Spinal cord (tissue), 10 donors: ENCODE measurements around the gene CBX6. TPM values are rescaled to one million over a fixed set of nuclear protein-coding genes. Genes with fewer than 3 reads are reported as not detected.
A peak's percentile ranks its signal among the peaks of the same experiment; 100 is the strongest.

Experiments
- DNase-seq, 6 donors: peaks; one replicate each; pipeline versions ENCODE4 v3.0.0 to v3.0.0-alpha.2; 2013 to 2015; ENCODE audit warnings: low spot score in 6 of 6, low read depth in 4 of 6
- H3K27ac ChIP-seq: one replicate; pipeline ENCODE4 v1.5.1; 2013; ENCODE audit warnings: low read depth, low read length, control low read depth
- H3K27me3 ChIP-seq: one replicate; pipeline ENCODE4 v1.6.1; 2013; ENCODE audit warnings: low read length; ENCODE audit not compliant: control insufficient read depth, insufficient read depth
- H3K36me3 ChIP-seq: one replicate; pipeline ENCODE4 v1.6.1; 2013; ENCODE audit warnings: low read length; ENCODE audit not compliant: control insufficient read depth, insufficient read depth
- H3K4me1 ChIP-seq: one replicate; pipeline ENCODE4 v1.6.1; 2013; ENCODE audit warnings: low read length; ENCODE audit not compliant: control insufficient read depth, insufficient read depth
- H3K4me3 ChIP-seq: one replicate; pipeline ENCODE4 v1.5.1; 2013; ENCODE audit warnings: low read depth, low read length, control low read depth
- H3K9me3 ChIP-seq: one replicate; pipeline ENCODE4 v1.6.1; 2013; ENCODE audit warnings: low read length; ENCODE audit not compliant: control insufficient read depth, insufficient read depth
- WGBS: methylation state at CpG from one replicate; pipeline ENCODE4 v1.1.5; 2013; ENCODE audit warnings: missing lambda C conversion rate; ENCODE audit not compliant: insufficient coverage; 5-methylcytosine and 5-hydroxymethylcytosine counted together
- polyA plus RNA-seq, 2 donors: library from polyadenylated mRNA; unstranded; fragments of 120-200 nt; gene quantifications; one replicate each; pipeline ENCODE4 v1.2.1, GENCODE V29; 2013; ENCODE audit not compliant: insufficient read length in 2 of 2
- total RNA-seq, 2 donors: library from RNA; depleted of rRNA in 1 of 2; stranded (reverse); fragments of 120-200 nt in 1 of 2; fragments of >200 nt in 1 of 2; gene quantifications; one replicate each; pipeline versions ENCODE4 v1.2.3 to v1.2.4, GENCODE V29; 2013 to 2014
- donor health status: healthy.

Gene CBX6
- total and polyA plus RNA-seq, 4 donors, result 38.3 to 70.0 (median 59.5) TPM

DNA sequence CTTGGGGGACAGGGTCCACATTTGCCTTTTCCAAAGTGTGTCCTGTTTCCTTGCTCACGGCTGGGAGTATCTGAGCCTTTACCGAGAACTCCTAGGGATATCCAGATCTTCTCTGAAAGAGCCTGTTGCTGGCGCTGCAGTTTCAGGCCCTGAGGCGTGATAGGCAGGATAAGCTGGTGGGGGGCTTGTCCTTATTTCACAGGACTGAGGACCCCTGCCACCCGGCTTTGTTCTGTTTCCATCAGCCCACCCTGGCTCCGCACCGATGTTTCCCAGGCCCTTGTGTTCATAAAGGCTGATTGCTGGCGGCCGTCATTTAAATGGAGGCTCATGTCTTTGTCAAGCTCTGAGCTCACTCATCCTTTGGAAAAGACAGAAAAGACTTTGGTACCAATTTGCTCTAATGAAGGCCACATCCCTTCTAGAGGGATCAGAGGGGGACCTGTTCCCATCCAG, 18.8 kb downstream of the CBX6 start:
- peak in 1 of 6 donors; percentile 68 for DNase-seq

DNA sequence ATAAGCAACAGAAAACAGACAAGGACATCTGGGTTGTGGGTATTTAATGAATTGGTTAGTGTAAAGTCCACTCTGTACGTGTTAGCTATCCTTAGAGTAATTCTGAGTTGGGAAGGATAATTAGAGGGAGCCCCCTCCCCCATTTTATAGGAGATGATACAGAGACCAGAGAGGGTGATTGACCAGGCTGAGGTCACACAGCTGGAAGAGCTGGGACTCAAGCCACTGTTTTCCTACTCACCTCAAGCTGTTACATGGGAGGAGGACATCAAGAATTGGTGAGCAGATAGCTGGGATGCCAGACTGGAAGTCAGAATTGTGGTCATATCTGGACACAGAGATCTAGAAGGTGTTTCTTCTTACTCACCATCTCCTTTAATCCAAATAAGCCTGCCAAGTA, 19.5 kb downstream of the CBX6 start:
- Histone ChIP-seq H3K4me1 (peaks cover 10% of the 10 kb centered on the region), H3K9me3 (no peaks in the 10 kb centered on the region), H3K36me3 (no peaks in the 10 kb centered on the region), H3K27ac (no peak overlapping the region), H3K4me3 (no peak overlapping the region), H3K27me3 (no peaks in the 10 kb centered on the region)
- no peak for DNase-seq
- WGBS, result no CpG with 5 or more reads among the region's 1 CpG

More for the DNA sequence above, 18.8 kb downstream of the CBX6 start:
- Histone ChIP-seq H3K9me3 (no peaks in the 10 kb centered on the region), H3K36me3 (no peaks in the 10 kb centered on the region), H3K4me1 (peaks cover 10% of the 10 kb centered on the region), H3K27me3 (no peaks in the 10 kb centered on the region), H3K27ac (no peak overlapping the region), H3K4me3 (no peak overlapping the region)
- 21% methylated on average over 9 of the region's 9 CpGs for WGBS

DNA sequence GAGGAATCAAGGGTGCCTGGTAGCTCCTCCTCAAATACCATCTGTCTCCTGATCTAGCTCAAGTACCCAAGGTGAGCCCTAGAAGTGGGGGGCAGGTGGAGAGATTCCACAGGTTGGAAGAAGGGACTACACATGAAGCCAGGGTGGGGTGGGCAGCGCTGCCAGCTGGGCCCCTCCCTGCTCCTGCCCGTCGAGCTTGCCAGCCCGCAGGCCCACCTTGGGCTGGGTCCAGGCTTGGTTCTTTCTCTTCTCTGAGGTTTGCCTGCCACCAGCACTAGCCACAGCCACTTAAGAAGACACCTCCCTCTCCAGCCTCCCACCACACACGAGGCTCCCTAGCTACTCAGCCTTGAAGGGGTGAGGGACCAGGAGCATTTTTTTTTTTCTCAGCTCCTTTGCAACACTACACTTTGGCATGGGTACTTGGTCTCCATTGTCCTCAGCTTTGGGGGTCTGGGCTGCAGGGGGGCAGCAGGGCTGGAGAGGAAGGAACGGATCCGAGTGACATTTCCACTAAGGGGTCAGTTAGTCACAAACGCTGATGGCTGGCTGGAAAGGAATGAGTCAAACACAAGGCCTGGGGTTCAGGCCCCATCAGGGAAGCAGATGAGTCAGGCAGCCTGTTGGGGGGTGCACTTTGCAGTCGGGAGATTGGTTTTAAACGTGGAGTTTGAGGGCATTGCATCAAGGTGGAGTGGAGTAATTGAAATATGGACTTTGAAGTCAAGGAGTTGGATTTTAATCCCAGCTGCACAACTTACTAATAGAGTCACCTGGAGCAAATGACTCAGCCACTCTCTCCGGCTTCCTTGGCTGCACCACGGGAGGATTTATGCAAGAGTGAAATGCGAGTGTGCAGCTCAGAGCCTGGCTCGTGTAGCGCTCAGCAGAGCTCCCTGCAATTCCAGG, 20.8 kb downstream of the CBX6 start:
- Histone ChIP-seq H3K27ac (no peak overlapping the region), H3K9me3 (no peaks in the 10 kb centered on the region), H3K36me3 (no peaks in the 10 kb centered on the region), H3K27me3 (no peaks in the 10 kb centered on the region), H3K4me3 (no peak overlapping the region), H3K4me1 (peaks cover 10% of the 10 kb centered on the region)
- no peak for DNase-seq
- WGBS, result 59% methylated on average over 12 of the region's 15 CpGs

DNA sequence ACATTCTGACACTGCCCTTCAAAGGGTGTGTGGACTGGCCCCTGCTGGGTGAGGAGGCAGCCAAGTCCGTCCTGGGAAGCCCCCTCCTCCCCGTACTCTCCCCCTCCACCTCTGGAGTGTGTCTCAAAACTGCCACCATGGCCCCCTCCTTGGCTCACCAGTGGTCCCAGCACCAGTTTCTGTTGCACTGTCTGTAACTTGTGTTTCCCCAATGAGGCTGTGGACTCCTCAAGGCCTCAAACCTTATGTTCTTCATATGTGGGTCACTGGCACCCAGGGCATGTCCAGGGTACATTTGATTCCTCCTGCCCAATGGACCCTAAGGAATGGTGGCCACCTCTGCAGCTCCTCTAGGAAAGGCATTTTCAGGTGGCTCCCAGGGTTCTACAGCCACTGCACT, 21.6 kb downstream of the CBX6 start:
- WGBS, result 31% methylated on average over 2 of the region's 2 CpGs
- Histone ChIP-seq H3K9me3 (no peaks in the 10 kb centered on the region), H3K27ac (no peak overlapping the region), H3K4me3 (no peak overlapping the region), H3K36me3 (no peaks in the 10 kb centered on the region), H3K4me1 (peaks cover 10% of the 10 kb centered on the region), H3K27me3 (no peaks in the 10 kb centered on the region)
- no peak for DNase-seq

DNA sequence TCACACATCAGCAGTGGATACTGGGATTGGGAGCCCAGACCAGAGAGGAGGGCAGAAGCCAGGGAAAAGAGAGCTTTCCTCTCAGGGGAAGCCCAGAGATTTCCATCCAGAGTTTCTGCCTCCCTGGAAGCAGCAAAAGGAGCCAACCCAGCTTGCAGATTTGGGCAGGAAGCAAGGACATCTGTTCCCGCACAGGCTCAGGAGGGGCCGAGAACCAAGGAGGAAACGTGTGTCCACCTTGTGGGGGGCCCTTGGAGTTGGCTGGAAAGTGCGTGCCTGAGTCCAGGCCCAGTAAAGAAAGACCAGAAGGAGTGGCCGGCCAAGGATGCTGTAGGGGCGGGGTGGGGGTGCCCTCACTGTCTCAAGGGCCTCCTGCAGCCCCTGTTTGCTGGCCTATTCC, 22.2 kb downstream of the CBX6 start:
- H3K4me3 ChIP-seq, result no peak overlapping the region
- 54% methylated on average over 6 of the region's 6 CpGs for WGBS
- DNase-seq, result no peak
- no peak overlapping the region for H3K27ac ChIP-seq
- H3K36me3 ChIP-seq, result no peaks in the 10 kb centered on the region
- H3K27me3 ChIP-seq, result no peaks in the 10 kb centered on the region
- H3K9me3 ChIP-seq, result no peaks in the 10 kb centered on the region
- peaks cover 11% of the 10 kb centered on the region for H3K4me1 ChIP-seq

DNA sequence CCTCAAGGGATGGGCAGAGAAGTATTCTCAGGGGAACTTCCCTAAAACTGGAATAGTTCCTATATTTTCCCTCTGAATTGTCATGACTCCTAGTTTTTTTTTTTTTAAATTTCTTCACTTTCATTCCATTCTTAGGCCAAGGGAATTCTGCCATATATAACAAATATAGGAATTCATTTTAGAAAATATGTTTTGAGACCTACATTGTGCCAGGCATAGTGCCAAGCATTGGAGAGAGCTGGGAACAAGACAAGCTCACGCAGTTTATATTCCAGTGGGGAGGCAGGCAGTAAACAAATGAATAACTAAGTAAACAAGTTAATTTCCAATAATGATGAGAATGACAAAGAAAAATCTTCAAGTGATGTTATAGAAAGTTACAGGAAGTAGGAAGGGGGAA, 25.6 kb downstream of the CBX6 start:
- Histone ChIP-seq H3K9me3 (no peaks in the 10 kb centered on the region), H3K4me3 (no peak overlapping the region), H3K36me3 (peaks cover 2% of the 10 kb centered on the region), H3K4me1 (peaks cover 23% of the 10 kb centered on the region), H3K27ac (no peak overlapping the region), H3K27me3 (peaks cover 11% of the 10 kb centered on the region)
- DNase-seq, result peak in 1 of 6 donors; percentile 77
- no CpG with 5 or more reads among the region's 1 CpG for WGBS

DNA sequence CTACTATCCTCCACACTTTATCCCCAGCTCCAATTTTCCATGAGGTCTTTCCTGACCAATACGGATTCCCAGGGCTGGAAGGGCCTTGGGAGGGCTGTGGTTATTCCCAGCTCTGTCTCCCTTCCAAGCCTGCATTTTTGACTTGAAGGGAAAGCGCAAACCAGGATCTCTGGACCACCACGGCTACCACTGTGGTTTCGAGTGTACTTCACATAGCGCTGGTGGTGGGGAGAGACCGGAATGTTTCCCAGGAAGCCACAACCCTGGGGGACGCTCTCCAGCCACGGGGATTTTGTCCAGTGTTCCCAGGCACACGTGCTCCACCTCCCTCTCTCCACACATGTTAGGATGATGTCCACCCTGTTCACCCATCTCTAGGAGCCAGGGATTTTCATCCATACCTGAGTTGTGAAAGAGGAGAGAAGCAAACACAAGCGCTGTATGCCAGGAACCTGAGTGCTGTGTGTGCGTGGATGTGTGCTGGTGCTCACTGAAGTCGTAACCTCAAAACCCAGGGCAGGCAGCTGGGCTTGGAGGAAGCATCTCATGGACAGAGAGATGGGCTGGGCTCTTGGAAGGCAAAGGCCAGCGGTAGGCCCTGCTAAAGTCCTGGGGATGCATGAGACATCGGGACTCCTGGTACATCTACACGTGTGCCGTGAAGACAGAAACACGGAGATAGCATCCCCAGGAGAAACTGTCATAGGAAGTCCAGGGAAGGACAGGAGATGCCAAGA, 26.8 kb downstream of the CBX6 start:
- WGBS, result 73% methylated on average over 15 of the region's 17 CpGs
- H3K36me3 ChIP-seq, result peaks cover 13% of the 10 kb centered on the region
- peaks cover 14% of the 10 kb centered on the region for H3K27me3 ChIP-seq
- no peak for DNase-seq
- H3K27ac ChIP-seq, result no peak overlapping the region
- H3K4me1 ChIP-seq, result peaks cover 35% of the 10 kb centered on the region
- H3K4me3 ChIP-seq, result no peak overlapping the region
- H3K9me3 ChIP-seq, result no peaks in the 10 kb centered on the region

DNA sequence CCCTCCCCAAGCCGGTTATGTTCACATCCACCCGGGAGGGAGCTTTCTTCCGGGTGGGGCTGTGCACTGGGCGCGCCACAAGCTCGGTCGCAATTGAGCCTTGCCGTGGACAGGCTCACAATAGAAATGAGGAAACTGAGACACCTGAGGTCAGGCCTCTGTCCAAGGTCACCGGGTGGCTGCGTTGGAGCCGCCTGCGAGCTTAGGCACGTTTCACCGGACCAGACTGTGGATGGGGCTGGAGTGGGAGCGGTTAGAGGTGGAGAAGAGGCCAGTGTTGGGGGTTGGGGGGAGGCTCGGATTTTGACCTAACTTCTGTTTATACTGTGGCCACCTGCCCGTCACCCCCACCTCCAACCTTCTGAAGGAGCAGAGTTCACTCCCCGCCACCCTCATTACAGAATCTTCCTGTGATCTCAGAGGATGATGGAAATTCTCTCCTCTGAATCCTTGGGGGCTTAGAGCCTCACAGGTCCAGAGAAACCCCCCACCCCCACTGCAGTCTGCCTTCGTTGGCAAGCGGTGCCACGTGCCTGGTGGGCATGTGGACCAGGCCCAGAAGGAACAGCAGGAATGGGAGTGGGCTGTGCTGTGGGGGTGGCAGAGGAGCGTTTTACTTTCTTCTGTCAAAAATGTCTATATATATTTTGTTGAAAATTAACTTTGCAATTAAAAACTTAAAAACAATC, 27.6 kb downstream of the CBX6 start:
- no peaks in the 10 kb centered on the region for H3K9me3 ChIP-seq
- H3K4me3 ChIP-seq, result peak overlapping the region; percentile 21
- DNase-seq, result peak in 1 of 6 donors; percentile 76
- peaks cover 37% of the 10 kb centered on the region for H3K4me1 ChIP-seq
- 1% methylated on average over 14 of the region's 22 CpGs for WGBS
- H3K27ac ChIP-seq, result no peak overlapping the region
- H3K36me3 ChIP-seq, result peaks cover 15% of the 10 kb centered on the region
- H3K27me3 ChIP-seq, result peaks cover 14% of the 10 kb centered on the region

DNA sequence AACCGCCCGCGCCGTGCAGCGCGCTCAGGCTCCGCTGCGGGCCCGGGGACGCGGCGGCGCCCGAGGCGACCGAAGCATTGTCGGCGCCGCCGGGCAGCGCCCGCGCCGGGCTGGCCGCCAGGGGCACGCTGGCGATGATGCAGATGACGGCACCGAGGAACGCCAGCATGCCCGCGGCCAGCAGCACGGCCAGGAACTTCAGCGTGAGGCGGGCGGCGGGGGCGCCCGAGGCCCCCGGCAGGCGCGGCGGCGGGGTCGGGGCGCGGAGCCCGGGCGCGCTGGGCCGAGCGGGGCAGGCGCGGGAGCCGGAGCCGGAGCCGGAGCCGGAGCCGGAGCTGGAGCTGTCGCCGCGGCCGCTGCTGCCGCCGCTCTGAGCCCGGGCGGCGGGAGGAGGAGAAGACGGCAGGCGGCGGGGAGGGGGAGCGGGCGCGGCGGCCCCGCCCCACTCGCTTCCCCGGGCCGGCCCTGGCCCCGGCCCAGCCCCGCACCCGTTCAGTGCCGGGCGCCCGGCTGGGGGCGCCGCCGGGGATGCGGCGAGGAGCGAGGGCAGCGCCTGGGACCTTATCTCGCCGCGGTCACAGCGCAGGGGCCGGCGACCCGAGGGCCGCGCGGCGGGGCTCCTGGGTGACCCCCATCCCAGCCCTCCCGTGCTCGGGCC, 28.2 kb downstream of the CBX6 start, which contains the start of gene NPTXR:
TSS of gene NPTXR (minus strand) at position 372 of the 658 bp plus-strand sequence.
- Histone ChIP-seq H3K9me3 (no peaks in the 10 kb centered on the region), H3K27me3 (peaks cover 14% of the 10 kb centered on the region), H3K27ac (no peak within 1 kb of the TSS), H3K4me3 (peak within 1 kb of the TSS; percentile 32), H3K4me1 (peaks cover 37% of the 10 kb centered on the region), H3K36me3 (peaks cover 15% of the 10 kb centered on the region)
- WGBS, result under 1% methylated on average over 105 of the region's 105 CpGs
- peak in 2 of 6 donors; percentile 86 to 87 for DNase-seq
